GM10847 (cell line): ENCODE results near the gene AGBL4.

Experiments
- POLR2A ChIP-seq: IDR thresholded peaks from 2 replicates; pipeline ENCODE4 v1.6.1; 2011; ENCODE audit not compliant: insufficient read length; ENCODE audit errors: extremely low read depth

The AGBL4 gene

DNA sequence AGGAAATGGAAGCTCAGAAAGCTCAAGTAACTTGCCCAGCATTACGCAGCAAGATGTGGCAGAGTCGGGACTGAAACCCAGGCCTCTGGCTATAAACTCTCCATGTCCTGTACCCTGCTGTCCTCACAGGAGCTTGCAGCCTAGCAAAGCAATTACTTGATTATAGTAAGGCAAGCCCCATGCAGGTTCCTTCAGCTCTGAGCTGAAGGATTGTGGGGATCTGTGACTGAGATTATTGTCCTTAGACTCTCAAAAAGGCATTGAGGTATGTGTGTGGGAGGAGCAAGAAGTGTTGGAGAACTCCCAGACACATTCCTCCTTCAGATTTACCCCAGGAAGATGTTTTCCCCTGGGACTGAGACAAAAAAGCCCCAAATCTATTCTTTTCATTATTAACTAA is 1427.7 kb downstream of the AGBL4 start:
- TF ChIP-seq POLR2A, result no peak

DNA sequence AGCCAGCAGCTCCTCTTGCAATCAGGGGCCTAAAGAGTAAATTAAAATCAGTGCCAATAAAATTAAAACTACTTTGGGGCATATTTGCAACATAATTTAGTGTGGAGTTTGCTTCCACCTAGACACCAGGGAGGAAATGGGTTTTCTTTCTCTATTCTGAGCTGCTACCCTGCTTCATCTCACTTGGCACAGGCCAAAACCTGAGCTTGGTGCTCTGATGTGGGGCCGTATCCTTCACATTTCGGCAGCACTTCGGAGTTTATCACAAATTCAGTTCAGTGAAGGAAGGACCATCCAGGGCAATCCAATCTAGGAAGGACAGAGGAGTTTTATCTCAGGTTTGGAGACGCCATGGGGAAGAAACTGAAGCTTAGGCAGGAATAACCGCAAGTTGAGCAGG is 1428.1 kb downstream of the AGBL4 start:
- no peak for TF ChIP-seq POLR2A

DNA sequence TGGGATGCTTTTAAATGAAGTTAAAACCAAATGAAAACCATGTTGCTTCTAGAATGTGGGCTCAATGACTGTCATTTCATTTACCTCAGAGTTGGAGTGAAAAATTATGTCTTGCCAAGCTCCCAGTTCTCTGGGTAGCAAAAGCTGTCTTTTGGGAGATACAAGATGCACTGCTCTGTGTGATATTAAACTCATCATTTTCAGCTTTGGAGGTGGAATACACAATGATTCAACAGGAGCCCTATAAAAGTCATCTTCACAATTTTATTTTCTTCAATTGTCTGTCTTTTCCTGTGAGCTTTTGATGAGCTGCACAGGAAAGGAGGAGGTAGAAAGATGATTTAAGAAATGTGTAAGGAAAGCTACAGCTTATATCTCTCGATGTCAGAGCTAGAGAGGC is 1431.4 kb downstream of the AGBL4 start:
- no peak for TF ChIP-seq POLR2A

DNA sequence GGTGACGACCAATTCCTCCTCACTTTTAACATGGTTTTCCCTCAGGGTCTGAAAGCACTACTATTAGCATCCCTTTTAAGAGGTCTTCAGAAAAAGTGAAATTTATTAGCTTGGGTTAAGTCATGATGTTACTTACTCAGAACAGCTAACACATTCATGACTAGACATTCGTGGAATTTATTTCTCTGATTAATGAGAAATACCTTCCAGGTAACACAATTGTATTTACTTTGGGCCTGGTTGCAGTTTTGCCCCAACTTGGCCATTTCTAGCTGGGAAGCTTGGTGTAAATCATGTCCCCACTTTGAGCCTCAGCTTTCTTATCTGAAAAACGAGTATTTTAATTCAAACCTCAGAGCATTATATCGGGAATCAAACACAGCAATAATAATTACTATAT is 1432.6 kb downstream of the AGBL4 start:
- TF ChIP-seq POLR2A, result no peak

DNA sequence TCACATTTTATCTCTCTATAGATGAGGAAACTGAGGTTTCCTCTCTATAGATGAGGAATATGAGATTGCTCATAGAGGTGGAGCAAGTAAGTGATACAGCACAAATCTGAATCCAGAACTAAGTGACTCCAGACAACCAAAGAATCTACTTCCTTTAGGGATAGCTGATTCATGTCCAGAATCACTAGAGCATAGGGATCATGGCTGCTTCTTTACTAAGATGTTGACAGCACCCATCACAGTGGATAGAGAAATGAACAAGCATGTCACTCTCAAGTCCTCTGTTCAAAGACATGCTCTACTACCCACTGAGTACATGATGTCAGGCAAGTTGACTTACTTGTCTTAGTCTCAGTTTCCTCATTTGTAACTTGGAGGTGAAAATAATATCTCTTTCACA is 1435.7 kb downstream of the AGBL4 start:
- no peak for TF ChIP-seq POLR2A

DNA sequence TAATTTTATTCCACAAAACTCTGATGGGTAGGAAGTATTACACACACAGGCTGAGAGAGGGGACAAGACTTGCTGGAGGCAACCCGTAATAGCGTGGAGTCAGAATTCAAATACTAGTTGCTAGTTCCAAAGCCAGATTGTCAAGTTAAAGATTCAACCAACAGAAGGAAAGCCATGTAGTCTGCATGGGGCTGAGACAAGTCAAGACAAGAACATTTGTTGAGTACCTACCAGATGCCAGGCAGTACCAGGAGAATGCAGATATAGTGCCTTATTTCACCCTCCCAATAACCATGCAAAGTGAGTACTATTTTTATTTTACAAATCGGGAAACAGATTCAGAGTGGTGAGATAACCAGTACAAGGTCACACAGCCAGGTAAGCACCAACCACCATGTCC is 1441.3 kb downstream of the AGBL4 start:
- no peak for TF ChIP-seq POLR2A

DNA sequence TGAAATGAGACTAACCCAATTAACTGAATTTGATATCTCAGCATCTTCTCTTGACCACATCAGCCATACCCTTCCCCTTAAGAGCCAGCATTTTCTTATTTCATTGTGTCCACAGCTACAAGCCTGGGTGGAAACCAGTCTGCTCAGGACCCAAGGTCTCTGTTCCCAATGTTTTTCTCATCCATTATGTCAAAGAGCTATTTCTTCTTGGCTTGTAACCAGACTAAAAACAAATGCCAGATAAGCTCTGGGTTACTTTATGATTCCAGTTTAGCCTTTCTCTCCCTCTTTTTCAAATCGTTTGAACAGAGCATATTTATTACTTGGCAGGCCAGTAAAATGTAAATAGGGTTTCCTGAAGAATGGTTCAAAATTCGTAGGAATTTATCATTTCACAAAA is 1442.5 kb downstream of the AGBL4 start:
- no peak for TF ChIP-seq POLR2A

DNA sequence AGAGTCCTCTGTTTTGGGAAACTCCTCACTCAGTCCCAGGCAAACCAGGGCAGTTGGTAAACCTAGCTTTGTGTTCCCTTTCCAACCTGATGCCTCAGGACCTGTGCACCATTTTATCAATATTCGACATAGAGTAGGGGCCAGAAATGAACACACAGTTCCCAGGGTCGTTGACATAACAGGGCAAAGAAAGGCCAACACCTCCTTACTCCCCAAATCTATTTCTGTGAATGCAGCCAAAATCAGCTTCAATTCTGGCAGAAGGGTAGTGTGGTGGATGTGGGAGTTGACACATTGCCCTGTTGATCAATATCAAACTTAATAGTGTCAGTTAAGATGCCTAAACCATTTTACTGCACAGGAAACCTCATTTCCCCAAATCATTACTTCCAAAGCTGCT is 1447.2 kb downstream of the AGBL4 start:
- TF ChIP-seq POLR2A, result no peak

DNA sequence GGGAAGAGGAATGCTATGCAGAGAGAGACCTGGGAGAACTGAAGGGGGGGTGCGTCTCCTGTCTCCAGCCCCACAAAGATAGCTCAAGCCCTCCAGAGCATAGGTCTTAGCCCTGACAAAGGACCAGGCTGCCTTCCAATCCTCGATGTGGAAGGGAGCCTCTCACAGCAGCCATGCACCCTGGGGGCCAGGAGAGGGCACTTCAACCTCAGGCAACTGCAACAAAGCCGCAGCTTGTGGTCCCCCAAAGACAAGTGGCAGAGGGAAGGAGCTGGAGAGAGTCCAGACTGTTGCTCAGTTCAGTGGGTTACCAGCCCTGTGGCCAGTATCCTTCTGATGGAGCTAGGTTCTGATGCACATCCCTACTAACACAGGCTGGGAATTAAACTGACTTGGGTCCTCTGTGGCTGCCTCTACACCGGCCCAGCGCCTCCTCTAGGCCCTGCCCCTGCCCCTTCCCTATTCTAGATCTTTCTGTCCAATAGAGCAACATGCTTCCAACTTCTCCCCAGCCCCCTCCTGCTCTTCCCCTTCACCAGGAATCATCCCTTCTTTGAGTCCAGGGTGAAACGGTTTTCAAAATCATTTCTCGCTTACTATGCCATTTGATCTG is 1451.0 kb downstream of the AGBL4 start:
- TF ChIP-seq POLR2A, result no peak

DNA sequence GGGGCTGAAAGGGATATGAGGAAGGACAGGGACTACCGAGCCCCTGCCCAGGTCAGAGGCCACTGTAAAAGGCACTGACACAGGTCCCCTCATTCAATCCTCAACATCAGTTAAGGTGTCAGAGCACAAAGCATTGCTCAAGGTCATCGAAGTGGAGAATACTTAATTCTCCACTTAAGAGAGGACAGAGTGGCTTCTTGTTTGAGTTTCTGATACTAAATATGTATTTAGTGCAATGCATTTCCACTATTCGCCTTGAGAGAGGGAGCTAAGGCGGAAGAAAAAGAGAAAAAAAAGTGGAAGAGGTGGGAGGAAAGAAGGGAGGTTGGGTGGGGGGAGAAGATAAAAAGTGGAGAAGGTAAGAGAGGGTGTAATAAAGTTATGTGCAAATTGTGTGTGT is 1451.6 kb downstream of the AGBL4 start:
- no peak for TF ChIP-seq POLR2A

DNA sequence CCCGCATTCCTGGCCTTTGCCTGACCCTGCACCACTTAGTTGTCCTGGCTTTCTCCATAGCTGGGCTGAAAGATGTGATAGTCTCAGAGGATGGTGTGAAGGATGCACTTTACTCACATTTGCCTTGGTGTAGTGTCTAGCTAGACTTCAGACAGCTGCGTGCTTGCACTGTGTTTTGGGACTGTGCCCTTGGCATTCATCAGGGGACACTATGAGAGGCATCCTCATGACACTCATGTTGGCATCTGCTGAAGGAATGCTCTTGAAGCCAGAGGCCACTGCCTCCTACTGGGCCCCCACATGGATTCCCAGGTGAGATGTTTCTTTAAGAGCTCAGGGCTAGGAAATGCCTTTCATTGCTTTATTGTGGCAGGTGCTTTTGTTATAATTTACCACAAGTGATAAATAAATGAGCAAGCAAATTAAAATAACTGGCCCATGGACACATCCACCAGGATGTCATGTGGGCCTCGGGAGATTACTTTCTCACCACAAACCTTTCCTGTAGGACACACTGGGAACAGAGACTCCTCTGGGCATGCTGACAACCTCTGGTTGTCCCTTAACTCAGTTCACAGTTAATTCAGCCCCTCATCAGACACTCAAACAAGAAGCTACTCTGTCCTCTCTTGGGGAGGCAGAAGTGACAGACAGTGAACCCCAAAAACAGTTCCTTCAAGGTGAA is 1452.3 kb downstream of the AGBL4 start:
- no peak for TF ChIP-seq POLR2A

DNA sequence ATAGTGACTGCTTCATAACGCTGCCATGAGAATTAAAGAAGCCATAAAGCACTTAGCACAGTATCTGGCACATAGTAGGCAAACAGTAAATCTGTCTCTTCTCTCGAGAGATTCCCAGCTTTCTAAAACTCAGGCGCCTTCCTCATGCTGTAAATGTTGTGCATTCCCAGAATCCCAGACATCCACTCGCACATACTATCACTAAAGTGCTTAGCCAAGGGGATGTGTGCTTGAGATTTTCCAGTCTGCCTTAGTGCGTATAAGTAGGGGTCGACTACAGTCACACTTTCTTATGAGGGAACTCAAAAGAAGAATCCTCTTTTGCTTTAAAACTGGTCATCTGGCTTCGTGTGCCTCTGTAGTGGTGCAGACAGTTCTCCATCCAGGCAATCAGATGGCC is 1453.2 kb downstream of the AGBL4 start:
- no peak for TF ChIP-seq POLR2A

DNA sequence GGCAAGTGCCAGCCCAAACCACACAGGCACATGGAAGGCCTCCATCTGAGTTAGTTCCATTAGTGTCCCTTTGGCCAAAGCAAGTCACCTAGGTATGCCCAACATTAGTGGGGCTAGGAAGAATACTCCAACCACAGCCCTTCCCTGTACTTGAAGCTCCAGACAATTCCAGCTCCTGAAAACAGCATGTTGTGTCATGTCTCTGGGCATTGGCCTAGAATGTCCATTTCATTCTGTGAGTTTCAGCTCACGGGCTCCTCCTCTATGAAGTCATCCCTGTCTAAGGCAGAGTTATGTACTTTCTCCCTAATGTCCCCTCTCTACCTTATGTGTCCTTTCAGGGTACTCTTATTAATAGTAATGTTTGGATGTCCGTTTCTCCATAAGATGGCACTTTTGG is 1455.3 kb downstream of the AGBL4 start:
- no peak for TF ChIP-seq POLR2A

DNA sequence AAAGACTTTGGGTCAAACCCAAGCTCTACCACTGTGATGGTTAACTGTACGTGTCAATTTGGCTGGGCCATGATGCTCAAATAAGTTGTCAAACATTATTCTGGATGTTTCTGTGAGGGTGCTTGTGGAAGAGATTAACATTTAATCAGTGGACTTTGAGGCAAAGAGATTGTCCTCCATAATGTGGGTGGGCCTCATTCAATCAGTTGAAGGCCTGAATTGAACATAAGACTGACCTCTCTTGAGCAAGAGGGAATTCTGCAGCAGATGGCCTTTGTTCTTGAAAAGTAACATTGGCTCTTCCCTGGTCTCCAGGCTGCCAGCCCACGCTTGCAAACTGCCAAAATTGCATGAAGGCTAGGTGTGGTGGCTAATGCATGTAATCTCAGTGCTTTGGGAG is 1457.3 kb downstream of the AGBL4 start:
- no peak for TF ChIP-seq POLR2A

DNA sequence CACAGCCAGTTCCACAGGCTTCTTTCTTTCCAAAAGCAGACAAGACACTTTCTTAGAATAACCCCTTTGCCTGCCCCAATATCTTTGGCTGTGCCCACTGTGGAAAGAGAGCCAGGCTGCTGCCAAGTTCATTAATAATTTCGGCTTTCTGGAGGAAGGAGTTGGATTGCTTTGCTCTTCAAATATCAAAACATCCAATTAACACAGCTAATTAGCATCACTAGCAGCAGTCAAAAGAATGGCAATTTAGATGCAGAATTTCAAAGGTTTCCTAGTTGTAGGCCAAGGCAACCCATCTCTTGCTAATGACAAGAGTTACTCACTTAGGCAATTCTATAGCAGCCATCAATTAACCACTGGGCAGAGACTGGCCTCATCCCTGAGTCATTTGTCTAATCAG is 1460.7 kb downstream of the AGBL4 start:
- TF ChIP-seq POLR2A, result no peak

DNA sequence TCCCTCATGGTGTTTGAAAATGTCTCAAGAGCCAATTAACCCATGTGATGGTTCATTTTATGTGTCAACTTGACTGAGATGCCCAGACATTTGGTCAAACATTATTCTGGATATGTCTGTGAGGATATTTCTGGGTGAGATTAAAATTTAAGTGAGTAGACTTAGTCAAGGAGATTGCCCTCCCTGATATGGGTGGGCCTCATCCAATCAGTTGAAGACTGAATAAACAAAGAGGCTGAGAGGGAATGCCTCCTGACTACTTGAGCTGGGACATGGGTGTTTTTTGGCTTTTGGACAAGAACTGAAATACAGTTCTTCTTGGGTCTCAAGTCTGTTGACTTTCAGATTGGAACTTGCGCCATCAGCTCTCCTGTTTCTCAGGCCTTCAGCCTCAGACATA is 1462.3 kb downstream of the AGBL4 start:
- no peak for TF ChIP-seq POLR2A

DNA sequence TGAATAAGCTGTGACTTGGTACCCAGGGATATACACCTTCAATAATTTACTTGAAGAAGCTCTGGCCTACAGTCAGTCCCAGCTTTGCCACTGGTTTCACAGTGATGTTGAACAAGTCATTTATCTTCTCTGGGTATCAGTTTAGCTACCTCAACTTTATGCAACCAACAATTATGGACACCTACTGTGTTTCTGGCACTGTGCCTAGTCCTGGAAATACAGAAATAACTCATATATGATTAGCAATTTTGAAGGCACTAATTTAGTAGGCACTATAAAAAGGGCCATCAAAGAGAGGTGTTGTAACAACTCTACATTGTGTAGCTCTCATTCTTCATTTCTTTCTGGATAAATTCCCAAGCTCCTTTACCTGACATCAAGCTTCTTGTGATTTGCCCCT is 1463.2 kb downstream of the AGBL4 start:
- TF ChIP-seq POLR2A, result no peak
